ENCODE results near the gene ZFYVE26.
"Not testable (repeated sequence)": the region's sequence is repeated elsewhere in the genome, so short reads cannot be mapped to it uniquely, and the experiment has no call there.

Gene ZFYVE26

GRCh38 chr14:67717048-67717447 lies 99.3 kb downstream of the ZFYVE26 start:
- TF ChIP-seq CTCF (IDR thresholded peaks at IDR 0.05; ENCODE audit: low read depth, low read length, missing control alignments): no peak
- H3K4me3 ChIP-seq (ENCODE audit: low read depth, low read length): no peak overlapping the region
- DNase-seq (ENCODE audit: low read depth): no peak

GRCh38 chr14:67710209-67710608 lies 106.2 kb downstream of the ZFYVE26 start:
- no peak for TF ChIP-seq CTCF (IDR thresholded peaks at IDR 0.05; ENCODE audit: low read depth, low read length, missing control alignments)
- H3K4me3 ChIP-seq (ENCODE audit: low read depth, low read length): no peak overlapping the region
- no peak for DNase-seq (ENCODE audit: low read depth)

- not testable (repeated sequence) for DNase-seq (ENCODE audit: low read depth)
These were observed 106.6 kb downstream of the ZFYVE26 start for GRCh38 chr14:67709796-67710195.

GRCh38 chr14:67709346-67709745 lies 107.0 kb downstream of the ZFYVE26 start:
- not testable (repeated sequence) for H3K4me3 ChIP-seq (ENCODE audit: low read depth, low read length); DNase-seq (ENCODE audit: low read depth)

More at GRCh38 chr14:67709796-67710195, 106.6 kb downstream of the ZFYVE26 start:
- not testable (repeated sequence) for H3K4me3 ChIP-seq (ENCODE audit: low read depth, low read length)

- no peak for TF ChIP-seq CTCF (IDR thresholded peaks at IDR 0.05; ENCODE audit: low read depth, low read length, missing control alignments)
- H3K4me3 ChIP-seq (ENCODE audit: low read depth, low read length): no peak overlapping the region
- DNase-seq (ENCODE audit: low read depth): no peak
These were observed 111.2 kb downstream of the ZFYVE26 start for GRCh38 chr14:67705211-67705610.

- TF ChIP-seq CTCF (IDR thresholded peaks at IDR 0.05; ENCODE audit: low read depth, low read length, missing control alignments): peak; percentile 77
- peak; percentile 34 for DNase-seq (ENCODE audit: low read depth)
- no peak overlapping the region for H3K4me3 ChIP-seq (ENCODE audit: low read depth, low read length)
These were observed 111.8 kb downstream of the ZFYVE26 start for GRCh38 chr14:67704484-67705089.

- no peak overlapping the region for H3K4me3 ChIP-seq (ENCODE audit: low read depth, low read length)
- no peak for TF ChIP-seq CTCF (IDR thresholded peaks at IDR 0.05; ENCODE audit: low read depth, low read length, missing control alignments)
- no peak for DNase-seq (ENCODE audit: low read depth)
These were observed 112.4 kb downstream of the ZFYVE26 start for GRCh38 chr14:67703997-67704396.

- H3K4me3 ChIP-seq (ENCODE audit: low read depth, low read length); DNase-seq (ENCODE audit: low read depth): not testable (repeated sequence)
These were observed 114.9 kb downstream of the ZFYVE26 start, which contains the start of gene RDH12 for GRCh38 chr14:67701492-67701891. RDH12 (plus strand) TSS chr14:67701886; CDS start chr14:67722643, 20,757 bp downstream.

Data from GM12864 (cell line).